ENCODE results near the gene ANXA2.

ANXA2 gene

GRCh38 chr15:60363903-60364611, 33.7 kb downstream of the ANXA2 start:
- DNase-seq = no peak

- DNase-seq = no peak
These were observed 34.7 kb downstream of the ANXA2 start for GRCh38 chr15:60363087-60363549.

GRCh38 chr15:60362321-60363086, 35.3 kb downstream of the ANXA2 start:
- DNase-seq = no peak

- peak; percentile 52 for DNase-seq
These were observed 38.0 kb downstream of the ANXA2 start for GRCh38 chr15:60359738-60360137.

GRCh38 chr15:60358935-60359682, 38.7 kb downstream of the ANXA2 start:
- DNase-seq = no peak

- DNase-seq = no peak
These were observed 41.0 kb downstream of the ANXA2 start for GRCh38 chr15:60356832-60357231.

GRCh38 chr15:60355148-60355857, 42.5 kb downstream of the ANXA2 start:
- no peak for DNase-seq

GRCh38 chr15:60353245-60353920, 44.4 kb downstream of the ANXA2 start:
- DNase-seq = no peak

GRCh38 chr15:60352525-60352924, 45.3 kb downstream of the ANXA2 start:
- no peak for DNase-seq

GRCh38 chr15:60351066-60351465, 46.7 kb downstream of the ANXA2 start:
- no peak for DNase-seq

GRCh38 chr15:60350108-60350507, 47.7 kb downstream of the ANXA2 start:
- DNase-seq = no peak

- DNase-seq = no peak
These were observed 48.2 kb downstream of the ANXA2 start for GRCh38 chr15:60349589-60349988.

- DNase-seq = no peak
These were observed 50.2 kb downstream of the ANXA2 start for GRCh38 chr15:60347480-60348049.

- no peak for DNase-seq
These were observed 51.1 kb downstream of the ANXA2 start for GRCh38 chr15:60346653-60347052.

- DNase-seq = no peak
These were observed 51.7 kb downstream of the ANXA2 start for GRCh38 chr15:60346077-60346476.

- no peak for DNase-seq
These were observed 52.2 kb downstream of the ANXA2 start for GRCh38 chr15:60345598-60345997.

- DNase-seq = no peak
These were observed 52.8 kb downstream of the ANXA2 start for GRCh38 chr15:60344987-60345386.

GRCh38 chr15:60344461-60344860, 53.3 kb downstream of the ANXA2 start:
- DNase-seq = no peak

- no peak for DNase-seq
These were observed 54.4 kb downstream of the ANXA2 start for GRCh38 chr15:60343221-60343970.

GRCh38 chr15:60340207-60340921, 57.4 kb downstream of the ANXA2 start:
- DNase-seq = no peak
